NB4 (cell line): Measurements from ENCODE around the gene SCN1A.

Experiments
- DNase-seq: peaks from one replicate; pipeline ENCODE4 v3.0.0; 2010; ENCODE audit warnings: low read depth
- H3K4me3 ChIP-seq: one replicate; pipeline ENCODE4 v1.5.1; 2011; ENCODE audit warnings: mild to moderate bottlenecking, low read depth, low read length, moderate library complexity
- CTCF ChIP-seq: IDR thresholded peaks from one replicate; pipeline ENCODE4 v1.5.1; 2012; ENCODE audit warnings: low read depth, low read length
- MAX ChIP-seq: IDR thresholded peaks from 2 replicates; pipeline ENCODE4 v1.6.1; 2011; ENCODE audit warnings: low read depth, low read length
- MYC ChIP-seq: IDR thresholded peaks from 2 replicates; pipeline ENCODE4 v1.6.1; 2011; ENCODE audit warnings: low read depth, low read length
- POLR2A ChIP-seq: IDR thresholded peaks from 2 replicates; pipeline ENCODE4 v1.6.1; 2011; ENCODE audit warnings: mild to moderate bottlenecking; ENCODE audit not compliant: insufficient read length; ENCODE audit errors: extremely low read depth

SCN1A gene

GRCh38 chr2:165969227-165969626 lies 158.6 kb downstream of the SCN1A start:
- TF ChIP-seq MYC, result no peak
- TF ChIP-seq CTCF, result no peak
- TF ChIP-seq MAX, result no peak
- no peak for TF ChIP-seq POLR2A
- no peak overlapping the region for H3K4me3 ChIP-seq
- no peak for DNase-seq

- TF ChIP-seq MAX (no peak), CTCF (no peak), POLR2A (no peak), MYC (no peak)
- no peak for DNase-seq
- no peak overlapping the region for H3K4me3 ChIP-seq
Observed at GRCh38 chr2:165967746-165968145, 160.1 kb downstream of the SCN1A start.

- H3K4me3 ChIP-seq, result no peak overlapping the region
- TF ChIP-seq POLR2A (no peak), MYC (no peak), CTCF (no peak), MAX (no peak)
- DNase-seq, result no peak
Observed at GRCh38 chr2:165961818-165962217, 166.0 kb downstream of the SCN1A start.

GRCh38 chr2:165959371-165959770 lies 168.4 kb downstream of the SCN1A start:
- DNase-seq, result no peak
- H3K4me3 ChIP-seq, result no peak overlapping the region
- TF ChIP-seq MAX (no peak), CTCF (no peak), POLR2A (no peak), MYC (no peak)

GRCh38 chr2:165958313-165958960 lies 169.4 kb downstream of the SCN1A start:
- no peak for DNase-seq
- TF ChIP-seq POLR2A (no peak), CTCF (no peak), MYC (no peak), MAX (no peak)
- H3K4me3 ChIP-seq, result no peak overlapping the region

GRCh38 chr2:165957030-165957675 lies 170.7 kb downstream of the SCN1A start:
- no peak for DNase-seq
- no peak overlapping the region for H3K4me3 ChIP-seq
- TF ChIP-seq POLR2A, result no peak
- no peak for TF ChIP-seq CTCF
- TF ChIP-seq MAX, result no peak
- no peak for TF ChIP-seq MYC
